GM19372 (cell line): ENCODE measurements around the gene TEX26.
"Not testable (repeated sequence)": the region's sequence is repeated elsewhere in the genome, so short reads cannot be mapped to it uniquely, and the experiment has no call there.

Source experiments
- ATAC-seq: cut with Tn5 transposase; IDR thresholded peaks from one replicate; pipeline ENCODE4 v1.9.1; 2021; ENCODE audit warnings: mild to moderate bottlenecking, low read depth, moderate library complexity; ENCODE audit not compliant: unreplicated experiment

The TEX26 gene

DNA sequence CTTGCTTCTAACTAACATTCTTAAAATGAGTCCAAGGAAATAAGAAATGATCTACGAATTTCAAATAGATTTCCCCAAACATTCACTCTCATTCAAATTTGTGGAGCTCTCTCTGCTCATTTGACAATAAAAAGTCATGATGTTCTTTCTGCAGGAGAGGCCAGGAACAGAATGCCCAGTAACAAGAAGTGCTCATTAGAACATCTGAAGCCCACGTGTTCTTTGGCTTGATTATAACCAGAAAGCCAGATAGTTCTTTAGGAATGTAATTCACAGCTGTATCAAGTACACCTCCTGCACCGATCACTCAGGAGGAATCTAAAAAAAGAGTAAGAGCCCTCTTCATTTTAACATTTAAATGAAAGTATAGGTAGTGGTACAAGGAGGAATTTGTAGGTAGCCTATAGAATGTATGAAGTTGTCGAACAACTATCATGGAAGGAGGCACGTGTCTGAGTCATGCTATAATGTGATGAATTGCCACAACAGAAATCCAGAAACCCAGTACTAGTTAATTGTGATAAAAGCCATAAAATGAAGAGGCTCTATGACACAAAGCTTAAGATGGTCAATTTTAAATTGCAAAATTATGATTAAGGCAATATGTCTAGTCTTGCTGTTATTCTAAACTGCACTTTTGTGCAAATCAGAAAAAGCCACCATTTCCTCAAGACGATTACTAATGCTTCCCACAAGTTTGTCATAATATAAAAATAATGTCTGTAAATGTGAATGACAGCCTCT, 13.6 kb upstream of the TEX26 start:
- ATAC-seq = no peak

DNA sequence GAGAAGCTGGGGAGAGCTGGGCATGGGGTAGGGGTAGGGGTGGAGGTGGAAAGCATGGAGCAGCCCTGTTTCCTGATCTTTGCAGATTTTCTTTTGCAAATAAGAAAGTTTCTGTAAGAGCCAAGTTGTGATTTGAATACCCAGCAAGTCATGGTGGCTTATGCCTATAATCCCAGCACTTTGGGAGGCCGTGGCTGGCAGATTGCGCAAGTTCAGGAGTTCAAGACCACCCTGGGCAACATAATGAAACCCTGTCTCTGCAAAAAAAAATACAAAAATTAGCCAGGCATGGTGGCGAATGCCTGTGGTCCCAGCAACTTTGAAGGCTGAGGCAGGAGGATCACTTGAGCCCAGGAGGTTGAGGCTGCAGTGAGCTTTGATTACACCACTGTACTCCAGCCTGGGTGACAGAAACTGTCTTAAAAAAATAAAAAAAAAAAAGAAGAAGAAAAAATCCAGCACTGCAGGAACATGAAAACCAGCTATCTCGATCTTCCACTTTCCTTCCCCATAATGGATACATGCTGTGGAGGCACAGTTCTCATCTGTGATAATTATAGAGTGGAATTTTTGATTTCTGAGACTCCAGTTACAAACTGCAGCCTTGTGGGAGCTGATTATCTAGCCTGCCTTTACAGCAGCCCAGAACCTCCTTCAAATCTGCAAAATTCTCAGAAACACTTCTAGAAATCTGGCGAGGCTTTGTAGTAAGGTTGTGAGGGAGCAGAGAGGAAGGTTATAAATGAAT, 12.1 kb upstream of the TEX26 start:
- ATAC-seq = no peak

DNA sequence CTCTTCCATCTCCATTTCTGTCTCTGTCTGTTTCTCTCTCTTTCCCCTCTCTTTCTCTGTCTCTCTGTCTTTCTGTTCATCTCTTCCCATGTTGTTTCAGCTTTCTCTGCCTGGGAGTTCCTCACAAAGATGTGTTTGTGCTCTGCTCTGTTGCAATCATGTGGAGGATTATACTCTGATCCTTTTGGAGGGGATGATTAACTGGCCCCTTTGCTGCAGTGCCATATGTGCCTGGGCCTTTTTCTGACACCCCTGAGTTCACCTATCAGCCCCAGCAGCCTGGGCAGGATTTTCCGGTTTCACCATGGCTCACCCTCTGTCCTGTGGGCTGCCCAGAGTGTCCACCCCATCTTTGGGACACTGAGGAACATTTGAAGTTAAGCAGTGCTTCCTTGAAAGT, 9.0 kb upstream of the TEX26 start:
- ATAC-seq = no peak

DNA sequence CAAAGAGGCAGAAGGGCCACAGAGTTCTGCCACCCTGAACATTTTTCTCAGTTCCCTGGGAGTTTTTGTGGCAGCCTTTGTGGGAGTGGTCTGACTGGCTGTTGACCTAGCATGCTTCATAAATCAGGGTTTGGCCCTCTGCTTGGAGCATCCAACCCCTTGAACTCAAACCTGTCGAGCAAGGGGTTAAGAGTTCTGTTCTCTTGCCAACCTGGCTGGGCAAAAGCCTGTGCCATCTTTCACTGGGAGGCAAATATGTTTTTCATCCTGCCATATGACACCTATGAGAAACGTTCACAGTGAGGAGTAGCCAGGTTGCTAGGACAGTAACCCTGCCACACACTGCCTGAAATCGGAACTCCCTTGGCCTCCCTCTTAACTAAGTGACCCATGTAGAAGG, 7.7 kb upstream of the TEX26 start:
- no peak for ATAC-seq

DNA sequence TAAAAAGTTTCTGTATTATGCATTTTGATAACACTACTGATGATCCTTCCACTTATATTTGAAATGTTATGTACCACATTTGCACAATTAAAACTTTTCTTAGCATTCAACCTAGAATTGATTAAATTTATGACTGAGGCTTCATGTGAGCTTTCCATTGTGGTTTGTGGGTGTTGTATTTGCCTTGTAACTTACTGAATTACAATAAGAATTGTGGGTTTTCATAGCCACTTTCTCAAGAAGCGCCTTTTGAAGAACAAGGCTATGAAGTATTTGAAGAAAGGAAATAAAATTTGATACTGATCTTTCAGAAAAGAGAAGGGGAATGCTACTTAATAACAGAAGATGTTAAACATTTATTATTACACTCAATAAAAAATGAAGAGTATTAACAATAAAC, 7.0 kb upstream of the TEX26 start:
- no peak for ATAC-seq

DNA sequence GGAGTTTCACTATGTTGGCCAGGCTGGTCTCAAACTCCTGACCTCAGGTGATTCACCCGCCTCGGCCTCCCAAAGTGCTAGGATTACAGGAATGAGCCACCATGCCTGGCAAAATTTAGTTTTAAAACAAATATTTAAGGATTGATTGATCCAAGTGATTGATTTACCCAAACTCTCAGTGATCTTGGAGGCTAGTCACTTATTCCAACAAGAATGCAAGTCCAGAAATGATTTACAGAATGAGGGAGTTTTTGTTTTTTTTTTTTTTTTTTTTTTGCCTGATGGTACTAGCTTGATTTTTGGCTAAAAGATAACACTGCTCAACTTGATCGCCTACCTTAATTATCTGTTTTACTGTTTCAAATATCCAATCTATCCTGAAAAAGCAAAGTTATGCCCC, 5.7 kb upstream of the TEX26 start:
- ATAC-seq = no peak

DNA sequence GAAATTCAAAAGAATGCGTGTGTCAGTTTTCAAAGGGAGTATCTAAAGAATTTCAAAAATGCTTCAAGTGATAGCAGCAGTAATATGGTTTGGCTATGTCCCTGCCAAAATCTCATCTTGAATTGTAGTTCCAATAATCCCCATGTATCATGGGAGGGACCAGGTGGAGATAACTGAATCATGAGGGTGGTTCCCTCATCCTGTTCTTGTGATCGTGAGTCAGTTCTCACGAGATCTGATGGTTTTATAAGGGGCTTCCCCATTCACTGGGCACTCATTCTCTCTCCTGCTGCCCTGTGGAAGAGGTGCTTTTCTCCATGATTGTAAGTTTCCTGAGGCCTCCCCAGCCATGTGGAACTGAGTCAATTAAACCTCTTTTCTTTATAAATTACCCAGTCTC, 5.3 kb upstream of the TEX26 start:
- ATAC-seq = not testable (repeated sequence)

DNA sequence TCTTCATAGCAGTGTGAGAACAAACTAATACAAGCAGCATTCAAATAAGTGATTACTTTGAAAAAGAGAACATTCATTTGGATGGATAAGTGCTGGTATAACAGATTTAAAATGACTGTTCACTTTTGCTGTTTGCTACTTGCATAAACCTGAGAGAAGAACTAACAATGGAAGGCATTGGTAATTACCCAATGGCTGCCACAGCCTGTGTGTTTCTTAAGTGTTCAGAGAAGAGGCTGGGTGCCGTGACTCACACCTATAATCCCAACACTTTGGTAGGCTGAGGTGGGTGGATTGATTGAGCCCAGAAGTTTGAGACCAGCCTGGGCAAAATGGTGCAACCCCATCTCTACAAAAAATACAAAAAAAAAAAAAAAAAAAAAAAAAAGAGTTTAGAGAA, 4.9 kb upstream of the TEX26 start:
- ATAC-seq = no peak

DNA sequence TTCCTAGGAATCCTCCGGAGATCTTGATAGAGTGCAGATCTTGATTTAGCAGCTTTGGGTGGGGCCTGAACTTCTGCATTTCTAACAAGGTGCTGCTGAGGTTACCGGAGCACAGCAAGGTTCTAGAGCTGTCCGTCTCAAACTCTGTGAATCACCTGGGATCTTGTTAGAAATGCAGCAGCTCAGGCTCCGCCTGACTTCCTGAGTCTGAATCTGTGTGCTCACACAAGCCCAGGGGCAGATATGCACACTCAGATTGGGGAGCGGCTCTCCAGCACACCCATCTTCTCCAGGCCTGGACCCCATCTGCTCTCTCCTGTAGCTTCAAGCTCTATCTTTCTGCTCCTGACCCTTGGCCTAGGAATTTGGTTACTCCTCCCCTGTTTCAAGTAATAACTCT, 3.5 kb upstream of the TEX26 start:
- no peak for ATAC-seq

DNA sequence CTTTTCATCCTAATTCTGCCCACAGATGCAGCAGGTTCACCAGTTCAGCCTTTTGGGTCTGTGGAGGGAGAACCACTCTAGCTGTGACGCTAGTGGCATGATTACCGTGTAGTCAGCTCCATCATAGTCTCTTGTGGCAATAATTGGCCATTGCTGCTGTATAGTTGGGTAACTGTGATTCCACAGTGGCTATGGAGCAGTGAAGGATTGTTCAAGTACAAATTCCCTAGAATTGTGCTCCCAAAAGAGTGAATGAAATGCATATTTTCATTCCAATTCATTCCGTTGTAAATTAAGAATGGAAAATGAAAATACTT, 856 bp downstream of the TEX26 start:
- ATAC-seq = no peak

DNA sequence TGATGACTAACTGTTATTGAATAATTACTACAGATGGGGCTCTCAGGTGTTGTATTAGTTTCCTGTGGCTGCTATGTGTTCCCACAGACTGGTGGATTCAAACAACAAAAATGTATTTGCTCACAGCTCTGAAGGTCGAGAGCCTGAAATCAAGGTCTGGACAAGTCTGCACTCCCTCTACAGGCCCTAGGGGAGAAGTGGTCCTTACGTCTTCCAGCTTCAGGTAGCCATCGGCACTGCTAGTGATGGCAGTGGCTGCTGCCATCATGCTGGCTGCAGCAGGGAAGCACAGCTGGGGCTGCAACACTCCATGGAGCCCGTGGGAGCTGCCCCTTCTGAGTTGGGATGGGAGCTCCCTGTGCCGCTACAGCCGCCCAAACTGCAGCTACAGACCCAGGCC, 1.9 kb downstream of the TEX26 start:
- no peak for ATAC-seq

DNA sequence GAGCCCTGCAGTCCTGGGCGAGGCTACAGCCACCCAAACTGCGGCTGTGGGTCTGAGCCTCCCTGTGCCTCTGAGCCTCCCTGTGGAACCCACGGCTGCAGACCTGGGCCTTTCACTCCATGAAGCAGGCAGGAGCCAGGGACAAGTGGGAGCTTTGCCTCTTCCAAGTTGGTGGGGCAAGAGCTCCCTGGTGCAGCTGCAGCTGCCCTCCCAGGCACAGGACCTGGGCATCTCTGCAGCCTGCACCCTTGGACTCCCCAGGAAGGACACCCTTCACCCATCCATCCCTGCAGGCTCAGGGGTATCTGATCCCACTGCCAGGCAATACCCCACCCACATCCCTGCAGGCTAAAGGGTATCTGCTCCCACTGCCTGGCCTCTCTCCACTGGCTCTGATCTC, 2.3 kb downstream of the TEX26 start:
- no peak for ATAC-seq

DNA sequence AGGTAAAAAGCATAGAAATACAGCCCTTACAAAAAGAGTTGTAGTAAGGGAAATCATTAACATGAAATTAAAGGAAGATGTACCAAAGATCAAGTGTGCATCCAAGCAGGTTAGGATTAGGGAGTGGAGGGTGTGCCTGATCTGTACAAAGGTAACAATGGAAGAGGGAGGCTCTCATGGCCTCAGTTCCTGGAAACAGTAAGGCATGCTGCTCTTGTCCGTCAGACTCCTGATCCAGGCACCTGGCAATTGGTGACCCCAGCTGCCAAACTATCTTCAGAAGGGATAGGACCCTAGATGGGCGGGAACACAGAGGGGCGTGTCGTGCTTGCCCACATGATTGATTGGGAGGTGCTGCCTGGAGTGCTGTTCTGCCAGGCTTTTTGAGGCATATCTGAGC, 4.5 kb downstream of the TEX26 start:
- no peak for ATAC-seq

DNA sequence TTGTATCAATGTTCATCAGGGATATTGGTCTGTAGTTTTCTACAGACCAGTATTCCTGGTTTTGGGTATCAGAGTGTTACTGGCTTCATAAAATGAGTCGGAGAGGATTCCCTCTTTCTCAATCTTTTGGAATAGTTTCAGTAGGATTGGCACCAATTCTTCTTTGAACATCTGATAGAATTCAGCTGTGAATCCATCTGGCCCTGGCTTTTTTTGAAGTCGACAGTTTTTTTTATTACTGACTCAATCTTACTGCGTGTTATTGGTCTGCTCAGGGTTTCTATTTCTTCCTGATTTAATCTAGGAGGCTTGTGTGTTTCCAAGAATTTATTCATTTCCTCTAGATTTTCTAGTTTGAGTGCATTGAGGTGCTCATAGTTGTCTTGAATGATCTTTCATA, 11.4 kb downstream of the TEX26 start:
- no peak for ATAC-seq

DNA sequence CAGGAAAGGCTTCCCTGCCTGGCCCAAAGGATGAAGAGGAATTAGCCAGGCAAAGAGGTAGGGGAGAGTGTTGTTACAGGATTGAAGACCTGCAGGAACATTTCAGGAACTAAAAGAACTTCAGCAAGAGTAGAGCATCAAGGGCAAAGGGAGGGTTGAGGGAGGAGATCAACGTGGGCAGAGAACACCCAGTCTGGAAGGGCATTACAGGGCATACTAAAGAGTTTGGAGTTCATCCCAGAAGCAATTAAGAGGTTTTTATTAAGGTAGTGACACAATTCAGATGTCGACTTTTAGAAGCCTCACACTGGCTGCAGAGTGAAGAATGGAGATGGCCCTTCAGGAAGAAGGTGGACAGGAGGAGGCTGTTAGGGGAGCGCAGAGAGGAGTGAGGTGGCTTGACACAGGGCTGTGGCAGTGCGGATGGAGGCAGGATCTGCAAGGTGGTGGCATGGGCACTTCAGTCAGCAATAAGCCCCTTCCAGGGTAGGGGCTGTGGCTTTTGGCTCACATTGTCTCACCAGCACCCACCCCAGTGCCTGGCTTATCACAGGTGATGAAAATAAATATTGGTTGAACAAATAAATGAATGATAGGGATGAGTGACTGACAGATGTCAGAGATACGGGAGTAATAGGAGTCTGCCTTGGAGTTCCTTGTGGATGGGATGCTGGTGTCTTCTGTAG, 24.9 kb downstream of the TEX26 start:
- ATAC-seq = no peak

DNA sequence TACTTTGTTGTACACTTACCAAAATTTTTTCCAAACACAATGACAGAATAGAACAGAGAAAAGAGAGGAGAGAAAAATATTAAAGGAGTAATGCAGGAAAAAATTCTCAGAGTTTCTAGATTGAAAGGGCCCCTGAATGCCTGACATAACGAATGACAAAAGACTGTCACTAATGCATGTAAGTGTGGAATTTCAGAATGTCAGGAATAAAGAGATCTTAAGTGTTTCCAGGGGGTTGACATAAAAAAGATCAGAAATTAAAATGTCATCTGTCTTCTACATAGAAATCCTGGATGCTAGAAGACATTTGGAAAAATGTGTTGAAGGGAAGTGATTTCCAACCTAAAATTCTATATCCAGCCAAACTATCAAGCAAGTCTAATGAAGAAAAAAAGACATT, 27.2 kb downstream of the TEX26 start:
- ATAC-seq = no peak

DNA sequence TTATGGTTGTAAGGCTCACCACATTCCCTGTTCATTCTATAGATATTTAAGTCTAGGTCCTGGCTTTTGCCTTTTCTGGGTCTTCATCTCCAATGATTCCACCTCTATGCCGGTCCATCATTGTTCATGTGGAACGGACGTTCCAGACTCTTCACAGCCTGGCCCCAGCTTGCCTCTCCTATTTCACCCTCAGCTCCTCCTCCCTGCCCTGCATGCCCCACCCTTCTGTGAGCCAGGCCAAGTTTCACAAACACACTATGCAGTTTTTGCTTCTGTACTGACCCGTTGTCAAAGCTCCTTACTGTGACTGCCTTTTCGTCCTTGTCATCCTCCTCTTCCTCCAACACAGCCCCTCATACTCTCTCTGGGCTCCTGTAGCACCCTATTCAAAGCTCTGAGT, 31.3 kb downstream of the TEX26 start:
- ATAC-seq = no peak

DNA sequence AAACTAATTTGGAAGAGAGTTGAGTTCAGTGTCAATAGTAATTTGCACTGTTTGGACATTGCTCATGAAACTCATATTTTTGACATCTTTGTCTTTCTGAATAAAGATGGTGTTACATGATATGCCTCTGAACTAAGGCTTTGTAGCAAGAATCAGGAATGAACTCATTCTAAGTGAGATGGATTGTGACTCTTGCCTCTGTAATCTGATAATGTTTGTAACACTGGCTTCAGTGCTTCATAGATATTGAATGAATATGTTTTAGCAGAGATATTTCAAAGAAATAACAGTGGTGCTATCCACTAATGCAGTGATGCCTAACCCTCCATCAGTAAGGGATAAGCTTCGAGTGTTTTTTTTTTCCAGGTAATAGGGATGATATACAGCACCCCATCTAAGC, 32.9 kb downstream of the TEX26 start:
- ATAC-seq = no peak

DNA sequence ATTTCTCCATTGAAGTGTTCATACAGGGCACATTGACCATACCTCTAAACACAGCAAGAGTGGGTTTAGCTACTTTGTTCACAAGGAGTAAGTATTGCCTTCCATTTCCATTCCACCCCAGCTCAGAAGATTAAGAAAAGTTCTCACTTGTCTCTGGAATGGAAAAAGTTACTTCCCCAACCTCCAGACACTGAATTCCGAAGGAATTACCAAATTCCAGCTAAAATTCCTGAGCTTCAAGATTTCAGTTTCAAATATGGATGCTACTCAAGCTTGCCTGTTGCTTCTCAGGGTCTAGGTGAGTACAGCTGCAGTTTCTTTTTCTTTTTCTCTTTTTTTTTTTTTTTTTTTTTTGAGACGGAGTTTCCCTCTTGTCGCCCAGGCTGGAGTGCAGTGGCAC, 33.6 kb downstream of the TEX26 start:
- no peak for ATAC-seq

DNA sequence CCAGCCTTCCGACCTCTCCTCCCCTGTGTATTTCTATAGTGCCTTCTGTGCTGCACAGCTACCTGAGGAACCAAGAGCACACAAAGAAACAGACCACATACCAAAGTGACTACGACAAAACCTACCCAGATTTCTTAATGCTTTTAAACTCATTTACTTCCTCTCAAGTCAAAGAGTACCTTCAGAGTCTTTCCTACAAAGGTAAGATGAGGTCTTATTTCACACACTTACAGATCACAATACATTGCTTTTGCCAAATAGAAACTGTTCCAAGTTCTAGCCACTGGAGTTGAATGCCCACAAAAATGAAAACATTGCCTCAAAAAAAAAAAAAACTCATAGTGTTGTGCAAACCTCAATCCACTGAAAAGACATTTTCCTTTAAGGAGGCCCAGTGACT, 36.4 kb downstream of the TEX26 start:
- no peak for ATAC-seq

DNA sequence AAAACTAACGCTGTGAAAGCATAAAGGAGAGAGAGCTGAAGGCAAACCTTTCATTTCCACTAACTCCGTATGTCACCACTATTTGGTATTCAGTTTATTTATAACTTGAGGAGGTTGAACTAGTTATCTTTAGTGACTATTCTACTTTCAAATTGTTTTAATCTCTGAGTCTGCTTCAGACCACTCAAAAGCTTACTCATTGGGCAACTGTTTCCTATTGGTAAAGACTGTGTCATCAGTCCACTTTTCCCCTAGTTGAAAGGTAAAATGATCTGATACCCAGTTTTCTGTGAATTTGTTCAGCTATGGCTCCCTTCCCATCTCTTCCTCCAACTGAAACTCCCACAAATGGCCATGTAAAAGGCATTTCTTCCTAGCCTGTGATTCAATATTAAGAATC, 39.1 kb downstream of the TEX26 start:
- no peak for ATAC-seq

DNA sequence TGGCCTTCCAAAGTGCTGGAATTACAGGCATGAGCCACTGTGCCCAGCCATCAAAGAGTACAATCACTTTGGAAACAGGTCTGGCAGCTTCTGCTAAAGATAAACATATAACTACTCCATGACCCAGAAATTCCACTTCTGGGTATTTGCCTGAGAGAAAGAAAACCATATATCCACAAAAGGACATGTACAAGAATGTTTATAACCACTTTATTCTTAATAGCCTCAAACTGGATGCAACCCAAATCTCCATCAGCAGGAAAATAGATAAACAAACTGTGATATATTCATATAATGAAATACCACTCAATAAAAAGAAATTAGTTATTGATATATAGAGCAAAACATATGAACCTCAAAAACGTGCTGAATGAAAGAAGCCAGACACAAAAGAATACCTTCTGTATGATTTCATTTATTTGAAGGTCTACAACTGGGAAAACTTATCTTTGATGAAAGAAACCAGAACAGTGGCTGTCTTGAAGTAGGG, 40.5 kb downstream of the TEX26 start:
- ATAC-seq = no peak
